ENCODE measurements around the gene ARHGAP1.
A peak's percentile ranks its signal among the peaks of the same experiment; 100 is the strongest.

ARHGAP1 gene

GRCh38 chr11:46700241-46701077, at the start of gene ARHGAP1, which contains the start of gene ZNF408:
ARHGAP1 (minus strand) TSS chr11:46700619; CDS start chr11:46696107, 4,512 bp downstream.
ZNF408 (plus strand) TSS chr11:46701031; CDS start chr11:46701048, 17 bp downstream.
- peak; percentile 88 for DNase-seq (ENCODE audit: insufficient read length, low spot score)
- FAIRE-seq = peak; percentile 66
- TF ChIP-seq POLR2A (IDR thresholded peaks at IDR 0.05; ENCODE audit: low read depth, low read length) = peak; percentile 96

- DNase-seq (ENCODE audit: insufficient read length, low spot score) = no peak
- FAIRE-seq = no peak
- no peak for TF ChIP-seq POLR2A (IDR thresholded peaks at IDR 0.05; ENCODE audit: low read depth, low read length)
These were observed 46.7 kb upstream of the ARHGAP1 start for GRCh38 chr11:46747150-46747549.

GRCh38 chr11:46745995-46746394, 45.6 kb upstream of the ARHGAP1 start:
- FAIRE-seq (no peak), DNase-seq (ENCODE audit: insufficient read length, low spot score) (no peak)
- TF ChIP-seq POLR2A (IDR thresholded peaks at IDR 0.05; ENCODE audit: low read depth, low read length) = no peak

- no peak for DNase-seq (ENCODE audit: insufficient read length, low spot score)
- FAIRE-seq = no peak
- TF ChIP-seq POLR2A (IDR thresholded peaks at IDR 0.05; ENCODE audit: low read depth, low read length) = no peak
These were observed 44.9 kb upstream of the ARHGAP1 start for GRCh38 chr11:46745328-46745727.

- FAIRE-seq (no peak), DNase-seq (ENCODE audit: insufficient read length, low spot score) (no peak)
- TF ChIP-seq POLR2A (IDR thresholded peaks at IDR 0.05; ENCODE audit: low read depth, low read length) = no peak
These were observed 43.4 kb upstream of the ARHGAP1 start for GRCh38 chr11:46743693-46744339.

GRCh38 chr11:46743043-46743442, 42.6 kb upstream of the ARHGAP1 start:
- no peak for TF ChIP-seq POLR2A (IDR thresholded peaks at IDR 0.05; ENCODE audit: low read depth, low read length)
- FAIRE-seq = no peak
- DNase-seq (ENCODE audit: insufficient read length, low spot score) = no peak

- no peak for FAIRE-seq
- no peak for DNase-seq (ENCODE audit: insufficient read length, low spot score)
These were observed 41.4 kb upstream of the ARHGAP1 start for GRCh38 chr11:46741600-46742484.

GRCh38 chr11:46738887-46739286, 38.5 kb upstream of the ARHGAP1 start:
- no peak for FAIRE-seq
- TF ChIP-seq POLR2A (IDR thresholded peaks at IDR 0.05; ENCODE audit: low read depth, low read length) = no peak
- no peak for DNase-seq (ENCODE audit: insufficient read length, low spot score)

More at GRCh38 chr11:46741600-46742484, 41.4 kb upstream of the ARHGAP1 start:
- no peak for TF ChIP-seq POLR2A (IDR thresholded peaks at IDR 0.05; ENCODE audit: low read depth, low read length)

GRCh38 chr11:46737699-46738098, 37.3 kb upstream of the ARHGAP1 start:
- TF ChIP-seq POLR2A (IDR thresholded peaks at IDR 0.05; ENCODE audit: low read depth, low read length) = no peak
- no peak for DNase-seq (ENCODE audit: insufficient read length, low spot score)
- no peak for FAIRE-seq

GRCh38 chr11:46736615-46737014, 36.2 kb upstream of the ARHGAP1 start:
- FAIRE-seq (no peak), DNase-seq (ENCODE audit: insufficient read length, low spot score) (no peak)
- TF ChIP-seq POLR2A (IDR thresholded peaks at IDR 0.05; ENCODE audit: low read depth, low read length) = no peak

GRCh38 chr11:46736146-46736545, 35.7 kb upstream of the ARHGAP1 start:
- no peak for TF ChIP-seq POLR2A (IDR thresholded peaks at IDR 0.05; ENCODE audit: low read depth, low read length)
- no peak for DNase-seq (ENCODE audit: insufficient read length, low spot score)
- no peak for FAIRE-seq

GRCh38 chr11:46733234-46733633, 32.8 kb upstream of the ARHGAP1 start:
- no peak for TF ChIP-seq POLR2A (IDR thresholded peaks at IDR 0.05; ENCODE audit: low read depth, low read length)
- DNase-seq (ENCODE audit: insufficient read length, low spot score) = no peak
- FAIRE-seq = no peak

- FAIRE-seq = no peak
- TF ChIP-seq POLR2A (IDR thresholded peaks at IDR 0.05; ENCODE audit: low read depth, low read length) = no peak
- DNase-seq (ENCODE audit: insufficient read length, low spot score) = no peak
These were observed 31.1 kb upstream of the ARHGAP1 start for GRCh38 chr11:46731545-46731944.

Measured in H54 (cell line).